GM19467 (cell line): Measurements from ENCODE around the gene MTARC1.

Source experiments
- ATAC-seq: cut with Tn5 transposase; IDR thresholded peaks from one replicate; pipeline ENCODE4 v1.9.1; 2021; ENCODE audit warnings: mild to moderate bottlenecking, moderate library complexity; ENCODE audit not compliant: unreplicated experiment

MTARC1 gene

DNA sequence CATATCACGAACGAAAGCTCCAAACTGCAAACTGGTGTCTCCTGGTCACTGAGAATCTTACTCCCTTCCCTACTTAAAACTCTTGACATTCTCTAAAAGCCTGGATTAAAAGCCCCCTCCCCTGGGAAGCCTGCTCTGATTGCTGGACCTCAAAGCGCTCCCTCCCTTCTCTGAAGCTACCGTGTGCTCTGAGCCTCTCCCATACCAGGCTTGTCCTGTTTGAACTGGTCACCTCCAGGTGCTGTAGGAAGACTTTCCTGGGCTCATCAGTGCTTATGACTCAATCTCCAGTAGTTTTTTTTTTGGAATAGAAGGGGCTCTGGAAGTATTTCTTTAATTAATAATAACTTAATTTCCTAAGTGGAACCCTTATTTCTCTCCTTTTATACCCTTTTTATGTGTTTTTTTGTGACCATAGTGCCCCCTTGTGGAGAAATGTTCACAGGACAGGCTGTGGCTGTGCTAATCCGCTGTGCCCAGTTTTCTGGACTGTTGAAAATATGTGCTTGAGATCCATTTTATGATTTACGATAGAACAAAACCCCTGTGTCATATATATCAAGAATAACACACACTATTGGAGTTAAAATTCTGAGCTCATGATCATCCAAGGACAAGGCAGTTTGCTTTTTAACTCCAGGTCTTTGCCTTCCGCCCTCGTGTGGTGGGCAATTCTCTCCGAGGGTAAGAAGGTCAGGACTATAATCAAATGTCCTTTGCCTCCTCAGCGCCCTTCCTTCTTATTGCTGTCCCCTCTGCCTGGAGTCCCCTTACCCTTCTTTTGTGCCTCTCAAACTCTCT is 16.9 kb downstream of the MTARC1 start:
- no peak for ATAC-seq

DNA sequence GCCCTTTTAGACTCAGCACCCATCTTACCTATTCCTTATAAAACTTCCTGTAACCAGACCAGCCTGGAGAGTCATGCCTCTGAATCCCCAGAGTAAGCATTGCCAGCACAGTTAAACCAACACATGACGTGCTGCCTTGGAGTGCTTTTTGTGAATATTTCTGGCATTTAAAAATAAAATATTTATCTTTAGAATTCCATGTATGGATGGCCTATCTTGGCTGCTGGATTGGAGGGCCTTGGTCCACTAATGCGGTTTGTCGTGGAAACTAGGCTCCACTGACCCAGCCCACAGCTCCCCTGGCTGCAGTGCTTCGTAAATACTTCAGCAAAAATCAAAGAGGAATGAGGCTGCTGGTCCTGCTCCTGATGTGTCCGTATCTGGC is 17.5 kb downstream of the MTARC1 start:
- ATAC-seq: no peak

DNA sequence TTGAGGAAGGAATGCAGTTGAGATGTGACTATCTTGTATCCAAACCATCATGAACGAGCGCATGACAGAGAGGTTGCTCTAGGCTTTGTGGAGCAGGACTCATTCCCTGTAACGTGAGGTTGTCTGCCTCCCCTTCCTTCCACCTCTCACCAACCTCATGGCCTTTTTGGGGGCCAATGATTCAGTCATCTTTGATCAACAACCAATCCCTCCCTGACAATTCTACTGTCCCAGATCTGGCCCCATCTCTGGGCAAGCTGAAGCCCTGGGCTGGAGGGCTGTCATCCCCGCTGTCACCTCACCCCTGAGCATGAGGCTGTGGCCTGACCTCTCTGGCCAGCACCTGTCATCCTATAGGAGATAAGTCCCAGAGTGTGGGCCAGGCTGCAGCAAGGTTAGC is 19.7 kb downstream of the MTARC1 start:
- no peak for ATAC-seq

DNA sequence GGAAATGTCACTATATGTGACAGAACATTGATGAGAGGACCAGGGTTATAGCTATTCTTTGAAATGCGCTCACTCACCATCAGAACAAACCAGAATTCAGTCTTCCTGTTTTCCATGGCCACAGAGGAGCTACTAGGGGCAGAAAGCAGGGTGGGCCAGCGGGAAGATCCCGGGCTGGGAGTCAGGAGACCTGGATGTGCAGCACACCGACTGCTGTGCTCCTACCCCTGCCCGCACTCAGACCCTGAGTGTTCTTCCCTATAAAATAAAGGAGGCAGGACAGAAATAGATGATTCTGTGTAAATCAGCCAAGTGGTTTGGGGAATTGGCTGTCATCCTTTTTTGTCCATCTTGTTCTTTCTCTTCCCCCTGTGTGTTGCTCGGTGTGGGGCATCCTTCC is 21.0 kb downstream of the MTARC1 start:
- ATAC-seq: no peak

DNA sequence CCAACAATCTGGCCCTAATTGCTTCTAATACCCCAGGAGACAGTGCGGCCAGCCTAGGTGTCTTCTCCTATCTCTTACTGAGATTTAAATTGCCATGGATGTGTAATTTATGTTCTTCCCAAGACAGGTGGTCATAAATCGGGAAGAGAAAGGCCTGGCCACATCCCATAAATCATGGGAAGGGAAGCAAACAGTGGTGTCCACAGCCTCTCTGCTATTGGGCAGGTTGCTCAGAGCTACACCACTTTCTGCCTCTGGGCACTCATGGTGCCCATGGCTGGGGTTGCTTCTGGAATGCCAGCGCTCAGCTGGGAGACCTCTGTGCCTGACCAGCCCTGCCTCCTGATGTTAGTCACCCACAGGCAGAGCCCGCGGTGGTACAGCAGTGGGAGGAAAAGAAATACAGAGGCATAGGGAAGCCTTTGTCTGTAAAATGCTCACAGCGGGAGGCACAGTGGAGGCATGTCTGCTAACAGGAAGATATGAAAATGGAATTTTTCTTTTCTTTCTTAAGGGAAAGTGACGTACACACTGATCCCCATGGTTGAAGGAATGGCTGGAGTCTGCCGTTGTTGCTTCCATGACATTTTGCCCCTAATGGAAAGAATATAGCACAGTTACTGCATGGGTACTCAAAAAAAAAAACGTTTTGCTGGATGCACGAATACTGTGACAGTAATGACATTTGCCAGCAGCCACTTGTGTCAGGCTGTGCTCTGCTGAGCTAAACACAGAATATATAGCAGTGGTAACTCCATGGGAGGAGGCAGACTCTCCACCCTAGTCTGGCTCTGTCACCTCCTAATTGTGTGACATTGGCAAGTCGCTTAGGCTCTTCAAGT is 21.9 kb downstream of the MTARC1 start:
- ATAC-seq: no peak

DNA sequence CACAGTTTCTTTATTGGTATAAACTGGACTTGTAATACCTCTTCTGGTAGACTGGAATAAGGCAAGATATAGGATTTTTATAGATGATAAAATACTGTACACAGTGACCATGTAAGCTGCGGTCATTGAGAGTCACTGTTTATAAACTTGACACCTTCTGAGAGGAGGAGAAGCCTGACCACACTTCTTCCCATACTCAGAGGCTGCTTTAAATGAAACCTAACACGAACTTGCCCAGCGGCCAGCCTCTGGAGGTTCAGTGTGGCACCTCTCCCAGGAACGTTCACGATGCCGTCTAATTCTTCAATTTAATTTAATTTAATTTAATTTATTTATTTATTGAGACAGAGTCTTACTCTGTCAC is 22.5 kb downstream of the MTARC1 start:
- ATAC-seq: no peak

DNA sequence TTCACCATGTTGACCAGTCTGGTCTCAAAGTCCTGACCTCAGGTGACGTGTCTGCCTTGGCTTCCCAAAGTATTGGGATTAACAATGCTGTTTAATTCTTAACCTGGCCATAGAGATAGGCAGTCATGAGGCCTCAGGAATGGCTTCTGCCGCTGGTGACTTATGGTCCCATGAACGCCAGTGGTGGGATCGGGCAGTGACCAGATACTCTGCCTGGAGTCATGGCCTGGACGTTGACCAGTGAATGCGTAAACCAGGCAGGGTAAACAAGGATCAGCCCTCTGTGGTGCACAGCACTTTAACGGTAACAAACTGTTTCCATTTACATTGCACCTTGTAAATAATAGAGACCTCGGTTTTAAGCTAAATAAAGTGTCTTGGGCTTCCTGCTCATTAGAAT is 23.0 kb downstream of the MTARC1 start:
- ATAC-seq: no peak

DNA sequence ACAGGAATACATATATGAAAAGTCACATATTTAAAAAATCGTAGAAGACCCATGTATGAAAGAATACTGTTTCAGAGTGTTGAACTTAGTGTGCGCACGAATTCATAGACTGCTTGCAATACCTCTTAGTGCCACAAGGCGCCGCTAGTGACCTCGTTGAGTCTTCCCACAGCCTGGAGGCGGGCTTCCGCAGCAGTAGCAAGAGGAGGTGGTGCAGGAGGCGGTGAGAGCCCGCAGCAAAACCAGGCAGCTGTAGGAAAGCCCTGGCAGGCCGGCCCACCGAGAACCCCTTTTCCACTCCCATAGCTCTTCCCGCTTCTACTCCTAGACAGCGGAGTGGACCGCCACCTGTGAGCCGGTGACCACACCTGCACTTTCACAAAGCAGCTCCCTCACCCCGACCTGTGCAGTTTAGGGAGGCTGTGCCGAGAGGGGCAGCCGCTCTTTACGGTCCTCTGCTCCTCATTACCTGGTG is 23.5 kb downstream of the MTARC1 start:
- ATAC-seq: peak; percentile 91

DNA sequence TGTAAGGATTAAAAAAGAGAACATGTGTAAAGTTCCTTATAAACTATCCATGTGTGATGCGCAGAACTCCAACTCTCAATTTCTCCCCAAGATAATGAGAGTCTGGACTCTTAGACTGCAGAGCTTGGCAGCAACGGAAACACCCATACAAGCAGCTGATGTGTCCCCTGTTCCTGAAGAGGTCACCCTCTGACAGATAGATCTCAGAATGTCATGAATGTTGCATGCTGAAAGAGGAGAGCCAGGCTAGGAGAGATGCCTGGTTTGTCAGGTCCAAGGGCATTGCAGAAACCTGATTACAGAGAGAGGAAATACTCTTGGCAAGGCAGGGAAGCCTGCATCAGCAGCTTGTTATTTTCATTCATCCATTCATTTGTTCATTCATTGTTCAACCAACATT is 24.2 kb downstream of the MTARC1 start:
- ATAC-seq: no peak

DNA sequence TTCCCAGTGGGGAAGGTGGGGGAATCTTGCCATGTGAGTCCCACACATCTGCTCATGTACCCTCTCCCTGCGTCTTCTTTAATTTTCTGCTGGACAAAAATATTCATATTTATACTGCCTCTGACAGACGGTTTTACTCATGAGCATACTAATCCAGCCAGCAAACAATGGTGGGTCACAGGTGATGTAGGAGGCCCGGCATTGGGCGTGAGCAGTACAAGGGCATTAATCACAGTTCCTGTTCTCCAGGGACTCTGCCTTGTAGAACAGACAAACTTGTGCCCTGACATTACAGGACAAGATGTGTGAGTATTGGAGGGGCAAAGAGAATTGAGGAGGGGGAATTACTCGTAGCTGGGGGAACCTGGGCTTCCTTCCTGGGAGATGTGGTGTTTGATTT is 25.0 kb downstream of the MTARC1 start:
- ATAC-seq: no peak

DNA sequence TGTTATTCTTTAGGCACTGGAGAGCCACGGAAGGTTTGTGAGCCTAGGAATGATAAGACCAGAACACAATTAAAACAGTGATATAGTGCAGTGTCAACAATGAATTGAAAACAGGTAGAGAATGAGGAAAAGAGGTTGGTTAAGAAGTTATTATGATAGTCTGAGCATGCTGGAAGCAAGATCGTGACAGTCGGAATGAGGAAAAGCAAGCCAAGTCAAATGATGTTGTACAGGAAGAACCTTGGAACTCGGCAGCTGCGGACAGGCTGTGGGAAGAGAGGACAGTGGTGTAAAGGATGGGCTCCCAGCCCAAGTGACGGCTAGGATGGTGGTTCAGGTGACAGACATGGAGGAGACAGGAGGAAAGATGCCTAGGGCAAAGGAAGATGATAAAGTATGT is 25.6 kb downstream of the MTARC1 start:
- ATAC-seq: no peak

DNA sequence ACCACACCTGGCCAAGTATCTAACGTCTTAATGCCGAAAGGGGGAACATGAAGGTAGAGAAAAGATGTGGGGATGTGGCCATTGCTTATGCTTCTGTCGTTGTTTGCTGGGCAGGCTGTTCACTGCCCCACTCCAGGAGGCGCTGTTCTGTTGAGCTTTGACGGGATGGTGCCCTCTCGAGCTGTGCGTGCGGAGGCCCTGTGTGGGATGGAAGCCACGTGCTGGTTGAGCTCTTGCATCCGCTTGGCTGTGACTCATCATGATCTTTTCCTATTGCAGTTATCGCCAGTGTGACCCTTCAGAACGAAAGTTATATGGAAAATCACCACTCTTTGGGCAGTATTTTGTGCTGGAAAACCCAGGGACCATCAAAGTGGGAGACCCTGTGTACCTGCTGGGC is 26.3 kb downstream of the MTARC1 start:
- no peak for ATAC-seq

DNA sequence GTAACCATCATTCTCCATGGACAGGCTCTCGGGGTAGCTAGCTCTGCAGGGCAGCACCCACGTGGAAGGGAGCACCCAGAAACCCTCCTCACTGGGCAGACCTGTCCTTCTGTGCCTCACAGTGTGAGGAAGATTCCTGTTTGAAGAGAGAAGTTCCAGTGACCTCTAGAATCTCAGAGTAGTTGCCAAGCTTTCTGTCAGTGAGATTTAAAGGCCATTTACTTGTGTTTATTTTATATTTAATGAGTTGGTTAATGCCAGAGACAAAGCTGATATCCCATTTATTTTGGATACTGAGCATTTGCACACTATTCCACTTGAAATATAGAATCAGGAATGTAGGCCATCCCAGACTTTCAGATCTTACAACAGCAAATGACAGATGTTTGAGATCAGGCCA is 28.7 kb downstream of the MTARC1 start:
- ATAC-seq: no peak

DNA sequence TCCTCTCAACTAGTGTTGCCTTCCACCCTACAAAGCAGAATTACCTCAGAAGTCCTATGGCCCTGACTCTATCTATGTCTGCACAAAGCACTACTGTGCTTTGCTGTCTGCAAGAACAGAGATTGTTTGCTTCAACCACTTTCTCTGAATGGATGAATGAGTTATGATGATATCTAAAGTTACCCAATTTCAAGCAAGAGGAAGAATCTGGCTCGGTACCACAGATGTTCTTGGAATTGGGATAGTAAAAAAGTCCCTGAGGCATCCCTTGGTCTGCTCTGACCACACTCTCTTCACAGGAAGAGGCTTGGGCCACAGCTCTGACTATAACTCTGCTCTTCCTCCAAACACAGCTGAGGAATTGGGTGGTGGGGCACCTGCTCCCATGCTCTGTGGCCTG is 31.2 kb downstream of the MTARC1 start:
- no peak for ATAC-seq

DNA sequence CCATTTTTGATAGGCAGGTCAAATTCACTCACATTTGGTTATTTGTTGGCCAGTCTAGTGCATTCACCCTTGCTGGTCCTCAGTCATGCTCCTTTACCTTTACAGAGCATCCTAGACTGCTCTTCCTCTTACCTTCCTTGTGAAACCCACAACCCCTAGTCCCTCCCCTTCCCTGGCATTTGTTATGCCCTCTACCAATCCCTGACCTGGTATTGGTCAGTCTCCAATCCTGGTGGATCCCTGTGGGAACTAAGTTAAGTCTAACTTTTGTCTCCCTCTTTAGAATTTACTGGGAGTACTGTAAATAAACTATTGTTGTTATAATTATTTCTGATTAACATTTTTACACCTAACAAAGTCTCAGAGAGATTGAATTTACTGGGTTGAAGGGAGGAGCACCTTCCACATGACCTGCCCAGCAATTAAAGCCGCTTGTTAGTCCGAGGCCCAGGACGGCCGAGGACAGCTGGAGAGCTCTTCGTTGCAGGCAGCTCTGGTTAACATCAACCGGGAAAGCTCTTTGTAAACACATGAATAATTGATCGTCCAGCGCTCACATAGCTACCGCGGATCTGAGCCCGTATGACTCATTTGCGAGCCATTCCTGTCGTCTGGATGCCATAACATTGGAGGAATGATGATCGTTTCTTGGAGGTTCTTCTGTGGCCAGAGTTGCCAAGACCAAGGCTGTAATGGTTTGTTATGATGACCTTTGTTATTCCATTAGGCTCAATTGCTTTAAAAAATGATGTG is 31.9 kb downstream of the MTARC1 start:
- ATAC-seq: no peak

DNA sequence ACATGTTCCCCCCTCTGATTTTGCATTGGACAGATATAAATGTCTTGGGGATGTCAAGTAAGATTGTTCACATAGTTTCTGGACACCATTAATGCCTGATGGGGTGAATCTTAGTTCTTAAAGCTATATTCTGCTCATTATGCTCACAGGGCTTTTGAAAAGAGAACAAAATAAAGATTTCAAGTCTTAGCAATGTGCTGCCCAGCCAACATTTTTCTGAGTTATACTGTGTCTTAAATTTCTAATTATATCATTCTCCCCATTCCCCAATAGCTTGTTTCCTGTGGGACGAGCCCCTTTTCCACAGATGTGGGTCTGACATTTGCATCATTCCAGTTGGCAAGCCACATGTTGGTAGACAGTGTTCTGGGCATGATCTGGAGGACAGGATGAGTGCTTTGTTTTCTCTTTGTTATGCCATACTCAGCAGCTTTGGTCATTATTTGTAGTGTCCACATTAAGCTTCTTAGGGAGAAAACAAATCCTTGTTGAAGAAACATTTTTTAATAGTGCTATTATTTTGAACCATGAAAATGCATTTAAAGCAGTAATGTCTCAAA is 32.8 kb downstream of the MTARC1 start:
- no peak for ATAC-seq

DNA sequence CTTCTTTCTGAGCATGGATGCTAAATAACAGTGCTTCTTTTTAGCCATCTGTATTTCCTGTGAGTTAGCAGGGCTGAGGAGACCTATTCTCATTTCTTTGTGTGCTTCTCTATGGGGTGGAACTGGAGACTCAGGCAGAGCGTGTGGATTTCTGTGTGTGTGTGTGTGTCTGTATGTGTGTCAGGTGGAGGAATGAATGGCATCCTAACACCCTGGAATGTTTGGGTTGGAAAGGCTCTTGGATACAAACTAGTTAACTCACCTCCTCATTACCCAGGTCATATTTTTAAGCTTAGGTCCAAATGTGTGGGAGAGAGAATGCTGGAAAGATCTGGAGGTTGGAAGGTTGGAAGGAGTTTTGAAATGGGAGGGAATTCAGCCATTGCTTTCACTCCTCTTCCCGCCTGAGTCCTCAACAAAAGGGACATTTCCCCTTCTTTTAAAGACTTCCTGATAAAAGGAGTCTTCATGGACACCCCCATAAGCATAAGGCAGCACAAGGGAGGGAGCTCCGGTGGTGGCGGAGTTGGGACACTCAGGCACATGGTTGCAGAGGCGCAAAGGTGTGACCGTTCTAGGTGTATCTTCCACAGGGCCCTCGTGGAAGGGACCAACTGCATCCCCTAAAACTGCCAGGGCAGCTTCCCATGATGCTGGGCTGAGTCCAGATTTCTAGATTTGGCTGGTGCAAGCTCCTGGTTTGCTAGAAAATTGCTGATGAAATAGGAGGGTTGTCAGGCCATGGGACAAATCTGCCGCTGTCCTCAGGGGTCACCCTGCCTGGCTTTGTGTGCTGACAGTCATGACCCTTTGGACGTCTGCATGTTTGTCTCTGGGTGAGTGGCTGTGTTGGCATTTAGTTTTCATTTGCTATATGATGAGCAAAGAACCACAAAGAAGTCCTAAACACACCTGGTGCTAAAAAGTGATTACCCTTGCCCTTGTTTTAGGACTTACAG is 37.6 kb downstream of the MTARC1 start:
- no peak for ATAC-seq

DNA sequence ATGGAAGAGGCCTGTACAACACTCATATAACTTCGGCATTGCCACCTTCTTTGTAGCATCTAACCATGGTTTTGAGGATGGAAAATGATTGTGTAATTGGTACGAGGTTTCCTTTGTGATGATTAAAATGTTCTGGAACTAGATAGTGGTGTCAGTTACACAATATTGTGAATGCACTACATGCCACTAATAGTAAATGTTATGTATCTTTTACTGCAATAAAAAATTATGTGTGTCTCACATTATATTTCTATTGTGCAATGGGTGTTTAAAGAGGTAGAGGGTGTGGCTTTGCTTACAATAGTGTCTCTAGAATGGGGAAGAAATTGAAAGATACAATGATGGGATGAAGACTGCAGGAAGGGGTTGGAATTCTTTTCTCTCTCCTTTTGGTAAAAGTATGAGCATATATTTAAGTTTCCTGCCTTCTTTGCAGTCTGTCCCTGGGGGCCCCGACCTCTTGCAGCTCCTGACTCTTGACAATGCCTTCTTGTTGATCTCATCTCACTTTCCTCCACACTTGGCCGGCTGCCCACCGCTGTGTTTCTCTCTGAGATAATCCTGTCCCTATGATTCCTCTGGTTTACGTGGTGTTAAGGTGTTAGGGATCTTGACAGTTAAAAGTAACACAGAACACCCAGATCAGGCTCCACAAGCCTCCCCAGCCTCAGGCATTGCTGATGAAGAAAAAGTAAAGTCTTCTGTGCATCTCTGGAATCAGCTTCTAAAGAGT is 39.3 kb downstream of the MTARC1 start:
- ATAC-seq: no peak

DNA sequence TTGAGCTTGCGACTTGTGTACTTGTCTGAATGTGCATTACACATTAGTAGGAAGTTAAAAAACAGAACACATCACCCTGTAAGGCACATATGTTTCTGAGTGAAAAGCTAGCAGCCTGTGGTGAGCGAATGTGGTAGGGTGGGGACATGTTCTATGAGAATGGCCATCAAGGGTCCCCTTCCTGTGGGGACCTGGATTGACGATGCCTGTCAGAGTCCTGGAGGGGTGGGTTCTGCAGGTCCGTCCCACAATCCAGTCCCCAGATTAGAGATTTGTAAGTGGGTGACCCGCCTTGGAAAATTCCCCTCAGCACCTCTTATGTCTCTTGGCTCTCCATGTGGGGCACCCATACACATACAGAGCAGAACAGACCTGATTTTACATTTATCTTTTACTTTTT is 40.0 kb downstream of the MTARC1 start:
- no peak for ATAC-seq
